Neural progenitor cell (in vitro differentiated cells): ENCODE results near the gene GNS. TPM values are rescaled to one million over a fixed set of nuclear protein-coding genes. Genes with fewer than 3 reads are reported as not detected.

ENCODE experiments used
- DNase-seq: peaks from one replicate; pipeline ENCODE4 v3.0.0-alpha.2; 2016; ENCODE audit warnings: low spot score
- H2AFZ ChIP-seq: fragments of 200-600 bp; sonication (generic); replicated peaks from 2 replicates; pipeline ENCODE4 v1.6.1; 2016; ENCODE audit warnings: antibody characterized with exemption
- H3F3A ChIP-seq: fragments of 200-600 bp; sonication (generic); 2 replicates; pipeline ENCODE4 v1.6.1; 2016; ENCODE audit warnings: antibody characterized with exemption, low read depth
- H3K27ac ChIP-seq: fragments of 200-600 bp; sonication (generic); 2 replicates; pipeline ENCODE4 v1.5.1; 2016; ENCODE audit warnings: mild to moderate bottlenecking
- H3K27me3 ChIP-seq: fragments of 200-600 bp; sonication (generic); 2 replicates; pipeline ENCODE4 v1.6.1; 2016; ENCODE audit warnings: mild to moderate bottlenecking, moderate library complexity
- H3K36me3 ChIP-seq: fragments of 200-600 bp; sonication (generic); 2 replicates; pipeline ENCODE4 v1.5.1; 2016
- H3K4me1 ChIP-seq: fragments of 200-600 bp; sonication (generic); 2 replicates; pipeline ENCODE4 v1.6.1; 2016; ENCODE audit warnings: mixed run types
- H3K4me2 ChIP-seq: fragments of 200-600 bp; sonication (generic); 2 replicates; pipeline ENCODE4 v1.6.1; 2016
- H3K4me3 ChIP-seq: fragments of 200-600 bp; sonication (generic); 2 replicates; pipeline ENCODE4 v1.5.1; 2016
- H3K79me2 ChIP-seq: fragments of 200-600 bp; sonication (generic); 2 replicates; pipeline ENCODE4 v1.6.1; 2016; ENCODE audit warnings: low read depth
- H3K9ac ChIP-seq: fragments of 200-600 bp; sonication (generic); 2 replicates; pipeline ENCODE4 v1.6.1; 2016
- H3K9me3 ChIP-seq: fragments of 200-600 bp; sonication (generic); 2 replicates; pipeline ENCODE4 v1.5.1; 2016; ENCODE audit warnings: low read depth
- H4K20me1 ChIP-seq: fragments of 200-600 bp; sonication (generic); 2 replicates; pipeline ENCODE4 v1.6.1; 2016; ENCODE audit warnings: low read depth
- H3K27ac Mint-ChIP-seq: 3 replicates; pipeline ENCODE4 v1.8.0; 2021; ENCODE audit warnings: mixed read lengths
- H3K27me3 Mint-ChIP-seq: 2 replicates; pipeline ENCODE4 v1.8.0; 2022; ENCODE audit warnings: low read depth, mild to moderate bottlenecking, inconsistent platforms, moderate library complexity, mixed read lengths; ENCODE audit not compliant: insufficient read depth
- H3K36me3 Mint-ChIP-seq: 3 replicates; pipeline ENCODE4 v1.8.0; 2021; ENCODE audit warnings: mixed read lengths
- H3K4me1 Mint-ChIP-seq: 3 replicates; pipeline ENCODE4 v1.8.0; 2021; ENCODE audit warnings: mixed read lengths
- H3K4me3 Mint-ChIP-seq: 3 replicates; pipeline ENCODE4 v1.8.0; 2021; ENCODE audit warnings: mild to moderate bottlenecking, moderate library complexity, mixed read lengths
- H3K9me3 Mint-ChIP-seq: 3 replicates; pipeline ENCODE4 v1.8.0; 2020; ENCODE audit warnings: mixed read lengths
- EZH2 ChIP-seq: fragments of 200-600 bp; sonication (generic); IDR thresholded peaks from 2 replicates; pipeline ENCODE4 v1.6.1; 2017; ENCODE audit warnings: antibody characterized with exemption, mild to moderate bottlenecking, moderate library complexity
- EZH2phosphoT487 ChIP-seq: fragments of 200-600 bp; sonication (generic); IDR thresholded peaks from 2 replicates; pipeline ENCODE4 v1.6.1; 2017; ENCODE audit warnings: antibody characterized with exemption
- total RNA-seq: library from RNA; depleted of rRNA; stranded (reverse); fragments of >200 nt; gene quantifications from 2 replicates; pipeline ENCODE4 v1.2.3, GENCODE V29; 2015; ENCODE audit warnings: low replicate concordance
- TF ChIP-seq, protein P1 (sequence below): fragments of 200-600 bp; sonication (generic); IDR thresholded peaks from 2 replicates; pipeline ENCODE4 v1.5.1; 2017; ENCODE audit warnings: antibody characterized with exemption, mild to moderate bottlenecking

GNS gene
- total RNA-seq, 1 donor from 2014 or later: 41.2 TPM

DNA sequence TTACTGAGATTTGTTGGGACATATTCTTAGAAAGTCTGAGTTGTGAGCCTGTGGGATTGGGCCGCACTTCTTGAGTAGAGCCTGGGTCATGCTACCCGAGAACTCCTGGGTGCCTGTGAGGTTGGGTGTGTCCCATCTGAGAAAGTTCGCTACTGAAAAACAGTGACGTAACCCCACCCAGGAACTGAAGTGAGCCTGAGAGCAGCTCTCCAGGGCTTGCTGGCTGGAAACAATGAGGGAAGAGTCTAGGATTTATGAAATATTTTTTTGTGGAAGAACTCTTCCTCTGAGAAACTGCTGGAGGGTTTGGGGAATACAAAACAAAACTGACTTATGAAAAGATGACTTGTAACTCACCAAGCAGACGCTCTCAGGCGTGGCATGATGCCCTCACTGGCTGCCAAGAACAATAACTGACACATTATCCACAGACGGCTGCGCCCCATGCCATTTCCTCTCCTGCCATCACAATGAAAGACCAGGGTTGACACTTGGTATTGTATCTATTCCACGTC lies 79.7 kb downstream of the GNS start:
- H3K9me3 ChIP-seq: no peaks in the 10 kb centered on the region
- H3K4me2 ChIP-seq: no peak overlapping the region
- peaks cover 3% of the 10 kb centered on the region for H3K36me3 Mint-ChIP-seq
- H3K9ac ChIP-seq: no peak overlapping the region
- H3K27me3 ChIP-seq: no peaks in the 10 kb centered on the region
- H2AFZ ChIP-seq: no peak overlapping the region
- H3K9me3 Mint-ChIP-seq: no peaks in the 10 kb centered on the region
- no peak overlapping the region for H3K4me3 ChIP-seq
- H3K4me1 ChIP-seq: peaks cover 16% of the 10 kb centered on the region
- peaks cover 5% of the 10 kb centered on the region for H3K27me3 Mint-ChIP-seq
- H3K27ac ChIP-seq: no peak overlapping the region
- DNase-seq: no peak
- H3K4me1 Mint-ChIP-seq: peaks cover 28% of the 10 kb centered on the region
- no peak overlapping the region for H3K4me3 Mint-ChIP-seq
- peaks cover 66% of the 10 kb centered on the region for H4K20me1 ChIP-seq
- H3K27ac Mint-ChIP-seq: no peak overlapping the region
- TF ChIP-seq, protein P1, sequence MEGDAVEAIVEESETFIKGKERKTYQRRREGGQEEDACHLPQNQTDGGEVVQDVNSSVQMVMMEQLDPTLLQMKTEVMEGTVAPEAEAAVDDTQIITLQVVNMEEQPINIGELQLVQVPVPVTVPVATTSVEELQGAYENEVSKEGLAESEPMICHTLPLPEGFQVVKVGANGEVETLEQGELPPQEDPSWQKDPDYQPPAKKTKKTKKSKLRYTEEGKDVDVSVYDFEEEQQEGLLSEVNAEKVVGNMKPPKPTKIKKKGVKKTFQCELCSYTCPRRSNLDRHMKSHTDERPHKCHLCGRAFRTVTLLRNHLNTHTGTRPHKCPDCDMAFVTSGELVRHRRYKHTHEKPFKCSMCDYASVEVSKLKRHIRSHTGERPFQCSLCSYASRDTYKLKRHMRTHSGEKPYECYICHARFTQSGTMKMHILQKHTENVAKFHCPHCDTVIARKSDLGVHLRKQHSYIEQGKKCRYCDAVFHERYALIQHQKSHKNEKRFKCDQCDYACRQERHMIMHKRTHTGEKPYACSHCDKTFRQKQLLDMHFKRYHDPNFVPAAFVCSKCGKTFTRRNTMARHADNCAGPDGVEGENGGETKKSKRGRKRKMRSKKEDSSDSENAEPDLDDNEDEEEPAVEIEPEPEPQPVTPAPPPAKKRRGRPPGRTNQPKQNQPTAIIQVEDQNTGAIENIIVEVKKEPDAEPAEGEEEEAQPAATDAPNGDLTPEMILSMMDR: no peak
- no peak for TF ChIP-seq EZH2
- no peak for TF ChIP-seq EZH2phosphoT487
- no peaks in the 10 kb centered on the region for H3K36me3 ChIP-seq
- H3K79me2 ChIP-seq: peaks cover 18% of the 10 kb centered on the region
- H3F3A ChIP-seq: peaks cover 29% of the 10 kb centered on the region

GRCh38 chr12:64678835-64679234 lies 80.4 kb downstream of the GNS start:
- Histone ChIP-seq H3K36me3 (no peaks in the 10 kb centered on the region), H3K9me3 (no peaks in the 10 kb centered on the region), H2AFZ (no peak overlapping the region), H3K27me3 (no peaks in the 10 kb centered on the region), H4K20me1 (peaks cover 73% of the 10 kb centered on the region), H3K79me2 (peaks cover 25% of the 10 kb centered on the region), H3K4me1 (peaks cover 19% of the 10 kb centered on the region), H3F3A (peaks cover 29% of the 10 kb centered on the region), H3K4me2 (no peak overlapping the region), H3K9ac (no peak overlapping the region), H3K4me3 (no peak overlapping the region), H3K27ac (no peak overlapping the region)
- Mint-ChIP-seq H3K9me3 (no peaks in the 10 kb centered on the region), H3K27ac (no peak overlapping the region), H3K36me3 (peaks cover 3% of the 10 kb centered on the region), H3K4me1 (peaks cover 34% of the 10 kb centered on the region), H3K4me3 (no peak overlapping the region), H3K27me3 (peaks cover 5% of the 10 kb centered on the region)
- no peak for DNase-seq
- TF ChIP-seq EZH2 (no peak), EZH2phosphoT487 (no peak)
- TF ChIP-seq, protein P1: no peak

DNA sequence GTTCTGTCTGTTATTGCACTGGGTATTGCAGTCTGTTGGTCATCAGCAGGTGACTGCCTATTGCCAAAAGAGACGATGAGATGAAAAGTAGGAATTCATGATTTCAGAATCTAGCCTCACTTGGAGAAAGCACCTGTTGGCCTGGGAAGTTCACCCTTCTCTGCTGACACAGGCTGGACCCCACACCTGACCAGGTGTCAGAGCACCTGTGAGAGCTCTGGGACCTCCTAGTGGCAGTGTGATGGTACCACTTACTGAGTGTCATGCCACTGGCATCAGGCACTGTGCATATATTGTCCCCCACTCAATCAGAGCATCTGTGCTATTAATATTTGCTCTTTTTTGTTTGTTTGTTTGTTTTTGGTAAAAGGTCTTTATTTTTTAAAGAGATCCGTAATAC lies 81.0 kb downstream of the GNS start:
- Mint-ChIP-seq H3K36me3 (peaks cover 3% of the 10 kb centered on the region), H3K9me3 (no peaks in the 10 kb centered on the region), H3K27ac (no peak overlapping the region), H3K27me3 (peaks cover 5% of the 10 kb centered on the region), H3K4me3 (no peak overlapping the region), H3K4me1 (peaks cover 34% of the 10 kb centered on the region)
- H3K9me3 ChIP-seq: no peaks in the 10 kb centered on the region
- no peak for DNase-seq
- H3K27me3 ChIP-seq: no peaks in the 10 kb centered on the region
- no peak overlapping the region for H3K4me3 ChIP-seq
- H3K9ac ChIP-seq: no peak overlapping the region
- no peak overlapping the region for H3K4me2 ChIP-seq
- H3K4me1 ChIP-seq: peaks cover 20% of the 10 kb centered on the region
- H2AFZ ChIP-seq: no peak overlapping the region
- H3K27ac ChIP-seq: no peak overlapping the region
- no peaks in the 10 kb centered on the region for H3K36me3 ChIP-seq
- H3K79me2 ChIP-seq: peaks cover 23% of the 10 kb centered on the region
- peaks cover 74% of the 10 kb centered on the region for H4K20me1 ChIP-seq
- no peak for TF ChIP-seq EZH2phosphoT487
- TF ChIP-seq, protein P1: peak; percentile 9
- peaks cover 24% of the 10 kb centered on the region for H3F3A ChIP-seq
